GM18526 (cell line): ENCODE measurements around the gene WNT9B.

ENCODE experiments used
- POLR2A ChIP-seq: IDR thresholded peaks from 3 replicates; pipeline ENCODE4 v1.6.1; 2011; ENCODE audit not compliant: insufficient read length; ENCODE audit errors: extremely low read depth

The WNT9B gene

GRCh38 chr17:46851029-46851741 is at the start of gene WNT9B:
Gene WNT9B (plus strand): TSS chr17:46851583. CDS start chr17:46851639, 56 bp downstream.
- no peak for TF ChIP-seq POLR2A

- TF ChIP-seq POLR2A = no peak
Measured at GRCh38 chr17:46802800-46803199, 48.6 kb upstream of the WNT9B start.

GRCh38 chr17:46803544-46803943 is 47.8 kb upstream of the WNT9B start:
- no peak for TF ChIP-seq POLR2A

GRCh38 chr17:46805771-46806170 is 45.6 kb upstream of the WNT9B start:
- no peak for TF ChIP-seq POLR2A

- TF ChIP-seq POLR2A = no peak
Measured at GRCh38 chr17:46809110-46809571, 42.2 kb upstream of the WNT9B start.

GRCh38 chr17:46810837-46811236 is 40.5 kb upstream of the WNT9B start:
- TF ChIP-seq POLR2A = no peak

- no peak for TF ChIP-seq POLR2A
Measured at GRCh38 chr17:46811978-46812583, 39.3 kb upstream of the WNT9B start.

GRCh38 chr17:46812624-46813318 is 38.6 kb upstream of the WNT9B start:
- TF ChIP-seq POLR2A = no peak

GRCh38 chr17:46813920-46814319 is 37.5 kb upstream of the WNT9B start:
- TF ChIP-seq POLR2A = no peak

GRCh38 chr17:46814446-46814845 is 36.9 kb upstream of the WNT9B start:
- no peak for TF ChIP-seq POLR2A

- TF ChIP-seq POLR2A = no peak
Measured at GRCh38 chr17:46815474-46816353, 35.7 kb upstream of the WNT9B start.

GRCh38 chr17:46817151-46817900 is 34.1 kb upstream of the WNT9B start:
- TF ChIP-seq POLR2A = no peak

- TF ChIP-seq POLR2A = no peak
Measured at GRCh38 chr17:46817901-46818209, 33.5 kb upstream of the WNT9B start.

- no peak for TF ChIP-seq POLR2A
Measured at GRCh38 chr17:46818316-46818928, 33.0 kb upstream of the WNT9B start, which contains the start of gene WNT3. Gene WNT3 (minus strand): TSS chr17:46818692. CDS start chr17:46818597, 95 bp downstream.
